ENCODE measurements around the gene DLK1.

The DLK1 gene

DNA sequence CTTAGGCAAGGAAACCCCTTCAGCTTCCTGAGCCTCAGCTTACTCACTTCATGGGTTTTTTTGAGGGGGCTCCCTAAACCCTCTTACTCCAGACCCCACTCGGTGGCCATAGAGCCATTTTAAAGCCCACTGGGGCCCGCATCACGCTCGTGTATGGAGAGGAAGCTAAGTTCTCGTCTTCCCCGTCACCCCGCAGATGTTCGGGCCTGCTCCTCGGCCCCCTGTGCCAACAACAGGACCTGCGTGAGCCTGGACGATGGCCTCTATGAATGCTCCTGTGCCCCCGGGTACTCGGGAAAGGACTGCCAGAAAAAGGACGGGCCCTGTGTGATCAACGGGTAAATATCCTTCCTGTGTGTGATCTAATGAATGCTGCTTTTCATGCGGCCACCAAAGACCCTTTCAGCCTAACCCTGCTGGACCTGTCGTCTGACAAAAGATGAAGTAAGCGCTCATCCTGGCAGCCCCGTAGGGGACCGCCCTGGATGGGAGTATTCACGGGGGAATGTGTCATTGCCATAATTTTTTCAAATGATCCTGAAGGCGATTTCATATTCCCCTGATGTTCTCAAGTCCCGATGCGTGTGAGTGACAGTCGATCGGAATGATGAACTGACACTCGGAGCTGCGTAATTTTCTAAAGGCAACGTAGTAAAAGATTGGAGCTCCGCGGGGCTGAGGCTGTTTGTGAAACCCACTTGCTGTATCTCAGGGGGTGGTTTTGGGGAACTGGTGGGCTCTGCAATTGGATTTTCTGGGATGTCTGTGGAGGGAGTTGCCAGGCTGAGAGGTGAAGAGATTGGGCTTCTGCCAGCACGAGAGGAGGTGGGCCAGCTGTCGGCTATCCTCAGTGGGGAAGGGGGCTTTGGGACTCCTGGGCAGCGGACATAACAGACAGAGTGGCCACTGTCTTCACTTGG is 5.4 kb downstream of the DLK1 start:
- H3K4me3 ChIP-seq (ENCODE audit: low read length) = no peak overlapping the region
- no peak for TF ChIP-seq CTCF (IDR thresholded peaks at IDR 0.05; ENCODE audit: insufficient read depth, low read depth, low read length, missing control alignments)
- DNase-seq (ENCODE audit: low read depth) = no peak

- no peak for TF ChIP-seq CTCF (IDR thresholded peaks at IDR 0.05; ENCODE audit: insufficient read depth, low read depth, low read length, missing control alignments)
- no peak for DNase-seq (ENCODE audit: low read depth)
- no peak overlapping the region for H3K4me3 ChIP-seq (ENCODE audit: low read length)
Measured at GRCh38 chr14:100732766-100733100, 6.0 kb downstream of the DLK1 start.

DNA sequence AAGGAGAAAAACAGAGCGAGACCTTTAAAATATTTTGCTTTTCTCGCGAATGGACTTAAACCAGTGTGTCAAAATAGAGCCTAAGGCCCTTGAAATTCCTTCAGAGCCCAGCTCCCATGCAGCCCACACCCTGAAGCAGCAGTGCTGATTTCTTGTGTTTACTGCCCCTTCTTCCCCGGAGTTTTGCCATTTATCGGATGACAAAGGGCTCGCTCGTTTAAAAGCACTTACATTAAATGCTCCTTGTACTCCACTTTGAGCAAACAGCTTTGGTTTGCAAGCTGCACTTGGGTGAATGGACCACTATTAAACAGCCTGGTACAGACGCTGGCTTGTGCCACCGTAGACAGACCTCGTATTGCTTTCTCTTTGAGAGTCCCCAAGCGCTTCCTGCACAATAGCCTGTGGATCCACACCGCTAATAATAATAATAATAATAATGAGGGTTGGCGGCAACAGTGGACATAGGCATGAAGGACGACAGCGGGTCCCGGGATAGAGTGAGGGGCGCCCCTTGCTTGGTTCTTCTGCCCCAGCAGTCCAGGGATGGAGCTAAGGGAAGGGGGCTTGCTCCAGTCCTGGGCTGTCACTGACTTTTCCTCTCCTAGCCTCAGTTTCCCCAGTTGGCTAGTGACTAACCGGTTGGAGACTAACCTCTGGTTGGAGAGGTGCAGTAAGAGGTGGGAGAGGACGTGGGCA is 6.6 kb downstream of the DLK1 start:
- H3K4me3 ChIP-seq (ENCODE audit: low read length) = no peak overlapping the region
- no peak for TF ChIP-seq CTCF (IDR thresholded peaks at IDR 0.05; ENCODE audit: insufficient read depth, low read depth, low read length, missing control alignments)

DNA sequence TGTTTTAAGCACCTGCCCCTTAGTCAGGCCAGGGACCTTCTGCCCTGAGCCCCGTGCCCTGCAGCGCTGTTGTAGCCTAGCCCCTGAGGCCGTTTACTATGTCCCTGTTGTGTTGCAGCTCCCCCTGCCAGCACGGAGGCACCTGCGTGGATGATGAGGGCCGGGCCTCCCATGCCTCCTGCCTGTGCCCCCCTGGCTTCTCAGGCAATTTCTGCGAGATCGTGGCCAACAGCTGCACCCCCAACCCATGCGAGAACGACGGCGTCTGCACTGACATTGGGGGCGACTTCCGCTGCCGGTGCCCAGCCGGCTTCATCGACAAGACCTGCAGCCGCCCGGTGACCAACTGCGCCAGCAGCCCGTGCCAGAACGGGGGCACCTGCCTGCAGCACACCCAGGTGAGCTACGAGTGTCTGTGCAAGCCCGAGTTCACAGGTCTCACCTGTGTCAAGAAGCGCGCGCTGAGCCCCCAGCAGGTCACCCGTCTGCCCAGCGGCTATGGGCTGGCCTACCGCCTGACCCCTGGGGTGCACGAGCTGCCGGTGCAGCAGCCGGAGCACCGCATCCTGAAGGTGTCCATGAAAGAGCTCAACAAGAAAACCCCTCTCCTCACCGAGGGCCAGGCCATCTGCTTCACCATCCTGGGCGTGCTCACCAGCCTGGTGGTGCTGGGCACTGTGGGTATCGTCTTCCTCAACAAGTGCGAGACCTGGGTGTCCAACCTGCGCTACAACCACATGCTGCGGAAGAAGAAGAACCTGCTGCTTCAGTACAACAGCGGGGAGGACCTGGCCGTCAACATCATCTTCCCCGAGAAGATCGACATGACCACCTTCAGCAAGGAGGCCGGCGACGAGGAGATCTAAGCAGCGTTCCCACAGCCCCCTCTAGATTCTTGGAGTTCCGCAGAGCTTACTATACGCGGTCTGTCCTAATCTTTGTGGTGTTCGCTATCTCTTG is 7.6 kb downstream of the DLK1 start:
- TF ChIP-seq CTCF (IDR thresholded peaks at IDR 0.05; ENCODE audit: insufficient read depth, low read depth, low read length, missing control alignments) = no peak
- H3K4me3 ChIP-seq (ENCODE audit: low read length) = no peak overlapping the region
- no peak for DNase-seq (ENCODE audit: low read depth)

More for the DNA sequence above, 6.6 kb downstream of the DLK1 start:
- no peak for DNase-seq (ENCODE audit: low read depth)

- DNase-seq (ENCODE audit: low read depth) = no peak
- TF ChIP-seq CTCF (IDR thresholded peaks at IDR 0.05; ENCODE audit: insufficient read depth, low read depth, low read length, missing control alignments) = no peak
- no peak overlapping the region for H3K4me3 ChIP-seq (ENCODE audit: low read length)
Measured at GRCh38 chr14:100735271-100735670, 8.6 kb downstream of the DLK1 start.

DNA sequence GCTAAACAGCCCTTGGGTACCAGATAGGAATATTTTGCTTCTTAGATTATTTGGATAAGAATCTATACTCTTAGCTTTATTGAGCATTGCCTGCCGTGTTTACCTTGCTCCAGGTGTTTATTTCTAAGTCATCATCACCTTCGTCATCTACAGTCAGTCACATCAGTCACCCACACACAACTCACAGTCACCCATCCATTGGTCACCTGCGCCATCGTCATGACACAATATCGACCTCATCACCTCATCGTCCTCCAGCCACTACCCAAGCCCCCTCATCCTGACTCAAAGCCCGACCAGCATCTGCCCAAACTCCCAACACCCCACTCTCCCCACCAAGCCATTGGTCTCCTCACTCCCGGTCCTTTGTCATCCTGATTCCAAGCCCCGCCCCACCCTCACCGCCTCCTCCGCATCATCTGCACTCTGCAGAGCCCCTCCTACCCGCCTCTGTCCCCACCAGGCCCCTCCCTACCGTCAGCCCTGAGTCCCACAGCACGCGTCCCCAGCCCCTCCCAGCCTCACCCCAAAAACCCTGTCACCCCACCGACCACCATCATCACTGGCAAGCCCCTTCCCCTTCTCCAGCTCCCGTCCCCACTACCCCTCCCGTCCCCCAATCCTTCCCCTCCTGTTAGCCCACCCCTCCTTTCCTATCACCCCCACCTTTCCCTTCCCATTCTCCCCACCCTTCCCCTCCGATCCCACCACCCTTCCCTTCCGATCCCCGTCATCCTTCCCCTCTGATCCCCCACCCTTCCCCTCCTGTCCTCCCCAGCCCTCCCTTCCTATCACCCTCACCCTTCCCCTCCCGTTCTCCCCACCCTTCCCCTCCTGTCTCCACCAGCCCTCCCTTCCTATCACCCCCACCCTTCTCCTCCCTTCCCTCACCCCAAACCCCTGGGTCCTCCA is 9.8 kb downstream of the DLK1 start:
- DNase-seq (ENCODE audit: low read depth) = no peak
- no peak overlapping the region for H3K4me3 ChIP-seq (ENCODE audit: low read length)
- no peak for TF ChIP-seq CTCF (IDR thresholded peaks at IDR 0.05; ENCODE audit: insufficient read depth, low read depth, low read length, missing control alignments)

Measured in epithelial cell of esophagus (primary cell).